Activated naive CD8-positive, alpha-beta T cell (primary cell): ENCODE measurements around the gene TBXAS1.

Experiments used
- H3K27ac Mint-ChIP-seq: one replicate; pipeline ENCODE4 v1.8.0; 2021; ENCODE audit warnings: mixed read lengths
- H3K27me3 Mint-ChIP-seq: one replicate; pipeline ENCODE4 v1.8.0; 2021; ENCODE audit warnings: mixed read lengths
- H3K36me3 Mint-ChIP-seq: one replicate; pipeline ENCODE4 v1.8.0; 2021; ENCODE audit warnings: mixed read lengths
- H3K4me1 Mint-ChIP-seq: one replicate; pipeline ENCODE4 v1.8.0; 2021; ENCODE audit warnings: low read depth, mixed read lengths
- H3K4me3 Mint-ChIP-seq: one replicate; pipeline ENCODE4 v1.8.0; 2021; ENCODE audit warnings: mild to moderate bottlenecking, mixed read lengths
- H3K9me3 Mint-ChIP-seq: one replicate; pipeline ENCODE4 v1.8.0; 2021; ENCODE audit warnings: low read depth, mixed read lengths

The TBXAS1 gene

DNA sequence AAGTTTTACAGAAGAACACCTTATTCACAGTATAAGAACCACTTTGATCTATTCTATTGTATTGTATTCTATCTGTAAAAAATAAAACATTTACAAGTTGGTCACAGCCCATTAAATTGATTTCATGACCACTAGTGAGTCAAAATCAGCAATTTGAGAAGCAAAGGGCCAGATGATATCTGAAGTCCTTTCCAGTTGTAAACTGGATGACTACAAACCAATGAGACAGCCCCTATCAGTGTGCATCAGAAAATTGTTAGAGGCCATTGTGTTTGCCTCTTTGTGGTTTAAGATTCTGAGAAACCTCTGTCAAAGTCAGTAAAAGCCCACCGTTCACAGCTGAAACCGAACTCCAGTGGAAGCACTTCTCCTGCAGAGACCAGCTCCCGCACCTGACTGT, 54.8 kb downstream of the TBXAS1 start:
- no peaks in the 10 kb centered on the region for H3K27me3 Mint-ChIP-seq
- no peak overlapping the region for H3K4me3 Mint-ChIP-seq
- no peak overlapping the region for H3K27ac Mint-ChIP-seq
- H3K36me3 Mint-ChIP-seq: peaks cover 2% of the 10 kb centered on the region
- H3K9me3 Mint-ChIP-seq: no peaks in the 10 kb centered on the region
- no peaks in the 10 kb centered on the region for H3K4me1 Mint-ChIP-seq

DNA sequence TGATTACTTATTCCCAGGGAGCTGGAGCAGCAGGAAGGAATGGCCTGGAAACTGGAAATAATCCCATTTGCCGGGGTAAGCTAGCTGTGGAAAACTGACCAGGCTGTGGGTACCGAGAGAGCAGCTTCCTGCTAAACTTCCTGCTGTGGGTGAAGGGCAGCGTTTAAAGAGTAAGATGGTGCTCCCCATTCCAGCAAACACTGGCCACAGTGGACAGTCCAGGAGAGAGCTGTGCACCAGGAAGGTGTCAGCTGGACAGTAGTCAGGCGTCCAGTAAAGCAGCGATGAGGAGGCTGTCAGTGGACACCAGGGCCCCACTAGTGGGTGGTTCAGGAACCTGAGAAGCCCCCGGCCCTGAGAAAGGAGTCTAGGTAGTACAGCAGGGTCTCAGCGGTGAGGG, 55.4 kb downstream of the TBXAS1 start:
- H3K9me3 Mint-ChIP-seq: no peaks in the 10 kb centered on the region
- H3K4me3 Mint-ChIP-seq: no peak overlapping the region
- no peaks in the 10 kb centered on the region for H3K27me3 Mint-ChIP-seq
- H3K4me1 Mint-ChIP-seq: no peaks in the 10 kb centered on the region
- no peak overlapping the region for H3K27ac Mint-ChIP-seq
- H3K36me3 Mint-ChIP-seq: peaks cover 2% of the 10 kb centered on the region

DNA sequence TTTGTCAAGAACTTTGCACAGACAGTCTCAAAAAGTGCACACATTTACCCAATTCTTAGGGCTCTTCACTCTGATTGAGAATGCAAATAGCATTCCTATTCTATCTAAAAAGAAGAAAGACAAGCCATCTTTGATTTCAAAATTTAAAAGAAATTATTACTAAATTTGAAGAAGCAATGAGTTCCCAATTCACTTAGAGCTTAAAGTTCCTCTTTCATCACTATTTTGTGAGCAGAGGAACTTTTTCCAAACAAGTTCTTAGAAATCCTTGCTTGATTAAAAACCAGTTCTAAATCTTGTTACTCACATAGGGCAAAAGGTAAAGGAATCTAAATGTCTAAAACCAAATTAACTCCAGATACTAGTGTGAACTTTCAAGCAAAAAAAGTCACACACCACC, 56.4 kb downstream of the TBXAS1 start:
- peaks cover 2% of the 10 kb centered on the region for H3K36me3 Mint-ChIP-seq
- H3K4me1 Mint-ChIP-seq: no peaks in the 10 kb centered on the region
- no peak overlapping the region for H3K4me3 Mint-ChIP-seq
- no peaks in the 10 kb centered on the region for H3K9me3 Mint-ChIP-seq
- no peaks in the 10 kb centered on the region for H3K27me3 Mint-ChIP-seq
- no peak overlapping the region for H3K27ac Mint-ChIP-seq

DNA sequence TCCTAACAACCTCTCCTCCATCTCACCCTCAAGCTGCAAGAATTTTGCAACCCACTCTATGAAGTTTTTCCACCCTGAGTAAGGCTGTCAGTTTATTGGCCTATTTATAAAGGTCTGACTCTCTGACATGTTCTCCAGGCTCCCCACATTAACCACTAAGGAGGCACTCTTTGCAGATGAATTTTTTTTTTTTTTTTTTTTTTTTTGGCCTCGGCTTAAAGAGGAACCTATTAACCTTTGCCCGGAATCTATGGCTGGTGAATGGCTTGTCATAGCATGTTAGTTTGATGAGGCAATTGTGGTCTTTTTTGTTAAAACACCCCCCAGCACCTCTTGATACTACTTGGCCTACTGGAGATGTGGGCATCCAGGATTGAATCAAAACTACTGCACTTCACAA, 57.1 kb downstream of the TBXAS1 start:
- Mint-ChIP-seq H3K27ac (no peak overlapping the region), H3K27me3 (no peaks in the 10 kb centered on the region), H3K4me3 (no peak overlapping the region), H3K4me1 (no peaks in the 10 kb centered on the region), H3K9me3 (no peaks in the 10 kb centered on the region), H3K36me3 (peaks cover 2% of the 10 kb centered on the region)

DNA sequence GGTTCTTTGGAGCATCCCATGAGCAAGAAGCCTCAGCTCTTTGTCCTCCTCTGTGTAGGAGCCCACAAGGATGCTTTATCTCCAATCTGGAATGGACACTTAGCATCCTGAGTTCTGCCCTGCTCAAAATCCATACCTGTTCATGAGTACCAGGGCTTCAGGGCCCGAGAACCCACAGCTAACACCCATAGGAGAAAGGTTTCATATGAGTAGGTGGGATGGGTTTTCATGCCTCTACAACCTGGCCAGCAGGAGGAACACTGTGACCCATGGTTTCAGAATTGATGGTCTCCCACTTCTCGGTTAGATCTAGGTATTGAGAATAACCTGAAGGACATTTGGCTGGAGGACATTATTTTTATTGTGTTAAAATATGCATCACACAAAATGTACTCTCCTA, 57.8 kb downstream of the TBXAS1 start:
- Mint-ChIP-seq H3K27me3 (no peaks in the 10 kb centered on the region), H3K4me3 (no peak overlapping the region), H3K9me3 (no peaks in the 10 kb centered on the region), H3K36me3 (peaks cover 2% of the 10 kb centered on the region), H3K4me1 (no peaks in the 10 kb centered on the region), H3K27ac (no peak overlapping the region)

DNA sequence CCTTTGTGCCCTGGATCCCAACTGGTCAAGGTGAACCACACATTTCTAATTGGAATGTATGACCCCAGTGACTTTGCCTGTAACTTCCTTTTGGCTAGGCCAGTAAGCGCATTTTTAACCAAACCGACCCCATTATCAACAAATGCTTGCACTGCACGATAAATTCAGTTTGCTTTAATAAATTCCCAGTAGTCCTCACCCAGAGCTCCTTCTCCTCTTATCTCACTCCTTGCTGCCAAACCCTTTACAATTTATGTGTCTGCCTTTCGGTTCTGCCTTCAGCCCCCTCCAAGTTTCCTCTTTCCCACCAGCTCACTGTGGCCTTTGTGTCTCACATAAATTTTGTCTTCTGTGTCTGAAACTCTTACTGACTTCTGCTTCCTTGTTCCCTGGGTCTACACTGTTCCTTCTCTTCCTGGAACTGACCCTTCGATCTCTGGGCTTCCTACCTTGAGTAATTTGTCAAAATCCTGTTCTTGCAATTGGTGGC, 59.0 kb downstream of the TBXAS1 start:
- Mint-ChIP-seq H3K4me1 (no peaks in the 10 kb centered on the region), H3K27me3 (no peaks in the 10 kb centered on the region)

DNA sequence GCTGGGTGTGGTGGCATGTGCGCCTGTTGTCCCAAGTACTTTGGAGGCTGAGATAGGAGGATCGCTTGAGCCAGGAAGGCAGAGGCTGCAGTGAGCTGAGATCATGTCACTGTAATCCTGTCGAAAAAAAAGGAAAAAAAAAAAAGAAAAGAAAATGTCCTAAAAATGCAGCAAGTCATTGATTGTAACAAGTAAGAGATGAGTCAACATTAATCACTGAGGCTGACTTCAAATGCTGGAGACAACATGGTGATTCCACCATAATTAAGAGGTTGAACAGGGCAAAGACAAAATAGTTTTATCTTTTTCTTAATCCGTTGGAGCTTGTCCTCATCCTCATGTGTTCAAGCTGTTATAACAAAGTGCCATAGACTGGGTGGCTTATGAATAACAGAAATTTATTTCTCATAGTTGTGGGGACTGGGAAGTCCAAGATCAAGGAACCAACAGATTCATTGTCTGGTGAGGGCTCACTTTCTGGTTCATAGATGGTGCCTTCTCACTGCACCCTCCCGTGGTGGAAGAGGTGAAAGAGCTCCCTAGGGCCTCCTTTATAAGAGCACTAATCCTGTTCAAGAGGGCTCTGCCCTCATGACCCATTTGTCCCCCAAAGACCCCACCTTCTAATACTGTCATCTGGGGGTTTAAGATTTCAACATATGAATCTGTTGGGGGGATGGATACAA, 60.3 kb downstream of the TBXAS1 start:
- no peak overlapping the region for H3K4me3 Mint-ChIP-seq

More for the DNA sequence above, 59.0 kb downstream of the TBXAS1 start:
- Mint-ChIP-seq H3K36me3 (no peaks in the 10 kb centered on the region), H3K27ac (no peak overlapping the region), H3K4me3 (no peak overlapping the region), H3K9me3 (no peaks in the 10 kb centered on the region)

DNA sequence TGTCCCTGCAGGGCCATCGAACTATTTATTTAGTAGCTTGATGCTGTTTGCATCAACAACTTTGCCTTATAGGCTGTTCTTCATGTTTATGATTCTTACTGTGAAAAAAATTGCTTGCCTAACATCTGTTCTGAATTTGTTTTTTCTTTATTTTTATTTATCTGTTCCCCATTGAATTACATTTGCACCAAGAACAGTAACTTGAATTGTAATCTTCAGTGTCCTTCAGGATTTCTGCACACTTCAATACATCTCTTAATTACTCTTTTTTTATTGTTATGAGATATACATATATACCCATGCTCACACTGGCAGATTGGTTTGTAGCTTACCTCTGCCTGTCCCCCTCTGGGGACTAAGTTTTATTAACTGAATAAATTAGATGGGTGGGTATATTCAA, 64.4 kb downstream of the TBXAS1 start:
- H3K4me1 Mint-ChIP-seq: no peaks in the 10 kb centered on the region
- no peak overlapping the region for H3K27ac Mint-ChIP-seq
- H3K9me3 Mint-ChIP-seq: no peaks in the 10 kb centered on the region
- H3K4me3 Mint-ChIP-seq: no peak overlapping the region
- H3K36me3 Mint-ChIP-seq: no peaks in the 10 kb centered on the region
- no peaks in the 10 kb centered on the region for H3K27me3 Mint-ChIP-seq

More for the DNA sequence above, 60.3 kb downstream of the TBXAS1 start:
- H3K4me1 Mint-ChIP-seq: no peaks in the 10 kb centered on the region
- no peaks in the 10 kb centered on the region for H3K9me3 Mint-ChIP-seq
- no peaks in the 10 kb centered on the region for H3K36me3 Mint-ChIP-seq
- H3K27ac Mint-ChIP-seq: no peak overlapping the region
- H3K27me3 Mint-ChIP-seq: no peaks in the 10 kb centered on the region

DNA sequence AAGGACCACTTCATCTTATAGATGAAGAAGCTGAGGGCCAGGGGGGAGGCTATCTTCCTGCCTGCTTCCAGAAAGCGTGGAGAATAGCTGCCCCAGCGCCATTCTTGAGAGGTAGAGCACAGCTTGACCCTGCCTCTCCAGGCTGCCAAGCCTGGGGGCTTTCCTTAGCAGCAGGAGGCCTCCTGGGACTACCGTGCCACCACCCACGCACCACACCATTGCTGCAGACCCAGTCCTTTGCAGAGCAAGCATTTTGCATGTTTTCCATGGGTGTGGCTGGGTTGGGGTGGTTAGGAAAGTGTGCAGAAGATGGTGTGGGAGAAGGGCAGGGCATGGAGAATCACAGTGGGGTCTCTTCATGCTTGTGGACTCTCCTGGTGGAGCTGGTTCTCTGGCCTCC, 64.9 kb downstream of the TBXAS1 start:
- H3K4me1 Mint-ChIP-seq: no peaks in the 10 kb centered on the region
- H3K9me3 Mint-ChIP-seq: no peaks in the 10 kb centered on the region
- H3K27ac Mint-ChIP-seq: no peak overlapping the region
- H3K4me3 Mint-ChIP-seq: no peak overlapping the region
- no peaks in the 10 kb centered on the region for H3K36me3 Mint-ChIP-seq
- no peaks in the 10 kb centered on the region for H3K27me3 Mint-ChIP-seq

DNA sequence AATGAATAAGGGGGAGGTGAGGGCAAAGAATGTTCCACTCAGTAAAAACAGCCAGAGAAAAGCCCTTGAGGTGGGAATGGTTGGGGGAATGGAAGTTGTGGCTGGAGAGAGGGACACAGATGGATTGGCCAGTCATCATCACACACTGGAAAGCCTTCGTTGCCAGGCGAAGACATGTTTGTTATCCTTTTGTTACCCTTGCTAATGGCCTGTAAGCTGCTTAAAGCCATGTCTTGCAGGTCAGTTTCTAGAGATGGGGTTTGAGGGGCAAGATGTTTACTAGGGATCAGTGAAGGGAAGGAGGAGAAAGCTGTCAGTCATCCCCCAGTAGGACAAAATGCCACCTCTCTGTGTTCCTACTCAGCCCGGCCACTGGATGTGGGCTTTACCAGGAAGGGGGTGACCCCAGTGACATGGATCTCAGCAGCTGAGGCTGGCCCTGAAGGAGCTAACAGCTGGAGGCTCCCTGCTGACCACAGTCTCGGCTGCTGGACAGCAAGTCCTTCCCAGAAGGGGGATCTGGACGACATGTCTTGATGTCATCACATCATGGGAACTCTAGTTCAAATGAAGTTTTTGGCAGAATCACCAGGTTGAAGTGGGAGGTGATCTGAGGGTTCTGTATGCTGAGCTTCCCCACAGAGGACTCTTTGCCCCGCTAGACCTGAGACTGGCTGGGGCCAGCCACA, 66.2 kb downstream of the TBXAS1 start:
- Mint-ChIP-seq H3K27ac (no peak overlapping the region), H3K4me3 (no peak overlapping the region), H3K36me3 (no peaks in the 10 kb centered on the region), H3K27me3 (no peaks in the 10 kb centered on the region), H3K9me3 (no peaks in the 10 kb centered on the region), H3K4me1 (no peaks in the 10 kb centered on the region)

DNA sequence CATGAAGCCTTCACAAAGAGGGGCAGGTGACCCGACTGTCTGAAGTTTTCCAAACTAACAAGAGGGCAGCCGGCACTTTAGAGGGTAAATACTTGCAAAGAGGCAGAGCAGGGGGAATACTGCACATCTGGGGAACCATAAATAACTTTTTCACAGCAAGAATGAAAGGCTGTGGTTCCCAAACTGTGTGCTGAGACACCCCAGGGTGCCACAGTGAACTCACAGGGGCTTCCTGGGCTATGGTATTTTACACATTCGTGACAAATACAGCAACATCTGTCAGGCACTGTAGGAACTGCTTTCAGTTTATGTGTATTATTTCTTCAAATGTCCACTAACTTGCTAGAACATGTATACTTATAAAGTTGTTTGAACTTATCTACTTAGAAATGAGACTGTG, 67.2 kb downstream of the TBXAS1 start:
- Mint-ChIP-seq H3K27ac (no peak overlapping the region), H3K4me3 (no peak overlapping the region), H3K27me3 (no peaks in the 10 kb centered on the region), H3K9me3 (no peaks in the 10 kb centered on the region), H3K36me3 (no peaks in the 10 kb centered on the region), H3K4me1 (no peaks in the 10 kb centered on the region)

DNA sequence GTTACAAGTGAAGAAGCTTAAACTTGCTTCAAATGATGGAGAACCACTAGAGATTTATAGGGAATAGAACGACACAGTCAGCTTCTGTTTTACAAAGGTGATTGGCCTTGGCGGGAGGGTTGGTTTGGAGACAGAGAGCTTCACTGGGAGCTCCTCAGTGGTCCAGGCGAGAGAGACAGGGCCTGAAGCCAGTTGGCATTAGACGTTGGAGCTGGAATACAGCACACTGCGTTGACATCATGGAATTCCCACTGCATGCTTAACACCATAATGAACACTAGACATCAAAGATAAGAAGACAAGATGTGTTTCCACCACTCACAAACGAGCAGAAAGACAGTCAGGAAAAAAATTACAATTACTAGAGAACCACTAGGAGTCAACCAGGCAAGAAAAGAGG, 67.8 kb downstream of the TBXAS1 start:
- H3K27me3 Mint-ChIP-seq: no peaks in the 10 kb centered on the region
- no peak overlapping the region for H3K27ac Mint-ChIP-seq
- H3K4me1 Mint-ChIP-seq: no peaks in the 10 kb centered on the region
- no peak overlapping the region for H3K4me3 Mint-ChIP-seq
- H3K36me3 Mint-ChIP-seq: no peaks in the 10 kb centered on the region
- H3K9me3 Mint-ChIP-seq: no peaks in the 10 kb centered on the region

DNA sequence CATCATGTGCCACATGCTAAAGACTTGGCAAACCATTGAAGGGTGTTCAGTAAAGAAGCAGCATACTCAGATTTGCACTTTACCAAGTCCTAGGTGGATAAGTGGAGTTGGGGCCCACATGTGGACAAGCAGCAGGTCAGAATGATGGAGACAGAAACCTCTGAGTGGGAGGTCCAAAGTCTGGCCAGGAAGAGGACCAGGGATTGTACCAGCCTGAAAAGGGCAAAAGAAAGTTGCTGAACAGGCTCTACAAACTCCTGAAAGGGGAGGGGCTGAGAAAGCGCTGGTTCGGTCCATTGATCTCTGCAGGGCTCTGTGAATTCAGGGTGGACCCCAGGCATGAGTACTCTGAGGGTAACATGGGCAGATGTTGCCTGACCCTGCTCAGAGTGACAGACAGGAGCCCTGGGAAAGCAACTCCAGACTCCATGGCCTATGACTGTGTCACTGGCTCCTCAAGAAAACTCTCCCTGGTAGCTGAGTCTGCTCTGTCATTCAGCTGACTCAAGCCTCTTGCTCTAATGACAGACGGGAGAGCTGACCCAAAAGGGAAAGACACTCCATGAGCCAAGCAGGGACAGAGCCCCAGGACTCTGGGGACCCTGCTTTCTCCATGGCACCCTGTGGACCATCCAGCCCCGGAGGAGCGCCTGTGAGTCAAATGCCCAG, 68.5 kb downstream of the TBXAS1 start:
- no peaks in the 10 kb centered on the region for H3K36me3 Mint-ChIP-seq
- no peaks in the 10 kb centered on the region for H3K4me1 Mint-ChIP-seq
- H3K27me3 Mint-ChIP-seq: no peaks in the 10 kb centered on the region
- H3K9me3 Mint-ChIP-seq: no peaks in the 10 kb centered on the region
- H3K4me3 Mint-ChIP-seq: no peak overlapping the region
- no peak overlapping the region for H3K27ac Mint-ChIP-seq

DNA sequence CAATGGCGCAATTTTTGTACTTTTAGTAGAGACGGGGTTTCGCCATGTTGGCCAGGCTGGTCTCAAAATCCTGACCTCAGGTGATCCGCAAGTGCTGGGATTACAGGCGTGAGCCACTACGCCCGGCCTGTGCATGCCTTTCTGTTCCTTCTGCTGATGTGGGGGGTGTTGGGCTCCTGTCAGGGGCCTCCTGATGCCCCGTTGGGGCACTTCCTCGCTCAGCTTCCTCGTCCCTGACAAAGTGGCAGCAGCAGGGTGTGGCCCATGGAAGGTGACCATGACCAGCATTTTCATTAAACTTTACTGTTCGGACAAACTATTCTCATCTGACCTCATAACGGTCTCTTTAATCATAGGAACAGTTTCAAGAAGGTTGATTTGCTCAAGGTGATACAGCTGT, 69.4 kb downstream of the TBXAS1 start:
- H3K4me1 Mint-ChIP-seq: no peaks in the 10 kb centered on the region
- no peaks in the 10 kb centered on the region for H3K36me3 Mint-ChIP-seq
- no peaks in the 10 kb centered on the region for H3K27me3 Mint-ChIP-seq
- H3K9me3 Mint-ChIP-seq: peaks cover 6% of the 10 kb centered on the region
- no peak overlapping the region for H3K4me3 Mint-ChIP-seq
- H3K27ac Mint-ChIP-seq: no peak overlapping the region

DNA sequence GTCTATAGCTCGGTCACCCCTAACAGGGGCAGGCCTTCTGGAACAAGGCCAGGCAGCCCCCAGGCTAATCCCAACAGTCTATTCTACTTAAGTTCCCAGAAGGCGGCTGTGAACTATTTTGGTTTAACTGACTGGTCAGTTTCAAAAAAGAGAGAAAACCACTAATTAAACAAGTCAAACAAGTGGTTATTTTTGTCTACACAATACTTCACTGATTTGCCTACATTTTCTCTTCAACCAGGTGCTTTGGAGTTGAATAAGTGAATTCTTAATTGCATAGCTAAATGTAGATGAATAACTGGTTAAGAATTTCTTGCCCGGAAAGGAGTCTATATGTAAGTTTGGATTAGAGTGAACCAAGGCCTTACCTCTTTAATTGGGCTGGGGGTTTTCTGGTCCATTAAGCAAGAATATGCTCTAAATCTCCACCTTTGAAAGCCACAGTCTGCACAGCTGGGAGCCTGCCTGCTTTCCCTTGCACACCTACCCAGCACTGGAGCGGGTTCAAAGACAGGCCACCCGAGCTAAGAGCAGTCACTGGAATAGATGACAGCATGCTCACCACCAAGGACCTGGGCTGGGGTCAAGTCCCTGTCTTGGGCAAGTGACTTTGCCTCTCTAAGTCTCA, 70.4 kb downstream of the TBXAS1 start:
- Mint-ChIP-seq H3K36me3 (no peaks in the 10 kb centered on the region), H3K4me3 (no peak overlapping the region), H3K27me3 (no peaks in the 10 kb centered on the region), H3K4me1 (no peaks in the 10 kb centered on the region), H3K27ac (no peak overlapping the region), H3K9me3 (peaks cover 15% of the 10 kb centered on the region)
